Coronary artery (tissue), 2 donors: ENCODE results near the gene ORM1.

Source experiments
- DNase-seq: peaks from one replicate; pipeline ENCODE4 v3.0.0-alpha.2; 2017; ENCODE audit warnings: low spot score
- H3K27ac ChIP-seq, 2 donors: fragments of 200-600 bp; sonication (generic); one replicate each; pipeline ENCODE4 v1.5.1; 2016 to 2019
- H3K4me3 ChIP-seq: fragments of 200-600 bp; sonication (generic); 2 replicates; pipeline ENCODE4 v1.5.1; 2016; ENCODE audit warnings: mild to moderate bottlenecking, moderate library complexity
- TF ChIP-seq, protein P1 (sequence below): fragments of 200-600 bp; sonication (generic); IDR thresholded peaks from one replicate; pipeline ENCODE4 v1.5.1; 2019; ENCODE audit warnings: antibody characterized with exemption

ORM1 gene

GRCh38 chr9:114344188-114344566, 21.3 kb downstream of the ORM1 start:
- TF ChIP-seq, protein P1, sequence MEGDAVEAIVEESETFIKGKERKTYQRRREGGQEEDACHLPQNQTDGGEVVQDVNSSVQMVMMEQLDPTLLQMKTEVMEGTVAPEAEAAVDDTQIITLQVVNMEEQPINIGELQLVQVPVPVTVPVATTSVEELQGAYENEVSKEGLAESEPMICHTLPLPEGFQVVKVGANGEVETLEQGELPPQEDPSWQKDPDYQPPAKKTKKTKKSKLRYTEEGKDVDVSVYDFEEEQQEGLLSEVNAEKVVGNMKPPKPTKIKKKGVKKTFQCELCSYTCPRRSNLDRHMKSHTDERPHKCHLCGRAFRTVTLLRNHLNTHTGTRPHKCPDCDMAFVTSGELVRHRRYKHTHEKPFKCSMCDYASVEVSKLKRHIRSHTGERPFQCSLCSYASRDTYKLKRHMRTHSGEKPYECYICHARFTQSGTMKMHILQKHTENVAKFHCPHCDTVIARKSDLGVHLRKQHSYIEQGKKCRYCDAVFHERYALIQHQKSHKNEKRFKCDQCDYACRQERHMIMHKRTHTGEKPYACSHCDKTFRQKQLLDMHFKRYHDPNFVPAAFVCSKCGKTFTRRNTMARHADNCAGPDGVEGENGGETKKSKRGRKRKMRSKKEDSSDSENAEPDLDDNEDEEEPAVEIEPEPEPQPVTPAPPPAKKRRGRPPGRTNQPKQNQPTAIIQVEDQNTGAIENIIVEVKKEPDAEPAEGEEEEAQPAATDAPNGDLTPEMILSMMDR, result no peak
- Histone ChIP-seq H3K4me3 (no peak overlapping the region), H3K27ac (no peak overlapping the region)
- DNase-seq, result no peak

- Histone ChIP-seq H3K4me3 (no peak overlapping the region), H3K27ac (no peak overlapping the region)
- TF ChIP-seq, protein P1, result no peak
- no peak for DNase-seq
These were observed 21.8 kb downstream of the ORM1 start for GRCh38 chr9:114344692-114345091.

DNA sequence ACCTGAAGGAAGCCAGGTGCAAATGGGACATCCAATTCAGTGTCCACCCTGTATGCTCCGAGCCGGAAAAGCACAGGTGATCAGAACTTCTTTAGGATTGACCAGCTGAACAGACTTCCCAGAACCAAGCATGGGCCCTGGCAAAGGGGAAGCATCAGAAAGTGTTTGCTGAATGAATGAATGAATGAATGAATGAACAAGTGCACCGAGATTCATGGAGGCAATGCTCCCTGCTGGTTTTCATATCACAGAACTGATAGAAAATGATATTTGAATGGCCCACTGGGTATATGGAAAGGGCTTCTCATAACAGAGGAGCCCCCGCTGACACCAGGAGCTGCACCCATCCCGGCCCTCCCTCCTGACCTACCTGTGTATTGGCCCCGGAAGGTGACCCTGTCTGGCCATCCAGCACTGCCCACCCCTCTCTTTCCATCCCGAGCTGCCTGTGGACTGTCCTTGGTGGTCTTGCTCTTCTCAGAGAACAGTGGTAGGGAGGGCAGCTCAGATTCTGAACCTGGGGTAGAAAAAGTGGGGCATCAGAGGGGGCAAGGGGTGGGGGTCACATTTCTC, 22.7 kb downstream of the ORM1 start:
- H3K27ac ChIP-seq, result no peak overlapping the region
- no peak overlapping the region for H3K4me3 ChIP-seq
- TF ChIP-seq, protein P1, result no peak
- DNase-seq, result no peak

- Histone ChIP-seq H3K4me3 (no peak overlapping the region), H3K27ac (no peak overlapping the region)
- no peak for DNase-seq
- TF ChIP-seq, protein P1, result no peak
These were observed 23.2 kb downstream of the ORM1 start for GRCh38 chr9:114346146-114346545.

GRCh38 chr9:114347675-114348074, 24.8 kb downstream of the ORM1 start:
- no peak for DNase-seq
- no peak overlapping the region for H3K27ac ChIP-seq
- TF ChIP-seq, protein P1, result no peak
- no peak overlapping the region for H3K4me3 ChIP-seq

DNA sequence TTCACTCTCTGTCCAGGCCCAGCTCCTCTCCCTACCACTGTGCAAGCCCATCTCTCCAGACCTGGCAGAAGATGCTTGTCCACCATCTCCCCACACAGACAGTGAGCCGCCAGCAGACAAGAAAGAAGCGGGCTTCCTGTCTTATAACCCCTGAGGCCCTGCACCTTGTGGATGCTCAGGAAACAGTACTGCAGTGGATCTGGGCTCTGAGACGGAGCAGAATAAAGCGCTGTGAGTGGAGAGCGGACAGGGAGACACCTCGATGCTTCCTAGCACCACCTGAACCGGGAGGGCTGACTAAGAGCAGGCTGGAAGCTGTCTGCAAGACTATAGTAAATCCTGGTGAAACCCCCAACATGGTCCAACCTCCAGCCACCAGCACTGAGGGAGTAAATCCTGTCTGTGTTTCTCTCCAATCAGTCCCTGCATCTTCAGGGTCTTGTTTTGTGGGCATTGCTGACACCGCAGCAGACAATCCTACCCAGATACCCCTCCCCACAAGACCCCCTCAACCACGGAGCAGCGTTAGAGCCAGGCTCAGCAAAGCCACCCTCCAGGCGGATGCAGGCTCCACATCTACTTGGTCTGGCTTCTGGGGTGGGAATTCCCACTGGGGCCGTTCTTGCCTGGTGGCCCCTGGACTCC, 25.5 kb downstream of the ORM1 start:
- H3K27ac ChIP-seq, result peak overlapping the region; percentile 41 to 76
- no peak for DNase-seq
- TF ChIP-seq, protein P1, result no peak
- no peak overlapping the region for H3K4me3 ChIP-seq

DNA sequence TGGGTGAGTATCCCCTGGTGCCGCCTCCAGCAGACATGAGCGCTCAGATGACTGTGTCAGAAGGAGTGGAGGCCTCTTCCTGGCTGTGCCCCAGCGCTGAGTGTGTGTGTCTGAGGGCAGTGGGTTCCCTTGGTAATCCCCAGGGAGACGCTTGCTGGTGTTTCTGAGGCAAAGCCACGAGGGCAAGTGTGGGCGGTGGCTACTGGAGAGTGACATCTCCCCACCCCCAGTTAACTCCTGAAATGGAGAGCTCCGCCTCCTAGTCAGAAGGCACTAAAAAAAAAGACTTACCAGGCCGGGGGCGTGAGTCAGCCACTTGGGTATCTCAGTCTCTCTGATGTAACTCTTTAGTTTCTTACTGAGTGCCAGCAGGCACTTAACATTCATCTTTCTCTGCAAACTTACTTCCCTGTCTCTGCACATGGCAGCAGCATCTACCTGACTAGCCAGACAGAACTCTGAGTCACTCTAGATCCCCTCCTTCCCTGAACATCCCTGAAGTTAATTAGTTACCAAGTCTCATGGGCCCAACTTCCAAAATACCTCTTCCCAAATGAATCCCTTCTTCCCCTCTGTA, 26.1 kb downstream of the ORM1 start:
- Histone ChIP-seq H3K27ac (peak overlapping the region; percentile 41 to 76), H3K4me3 (no peak overlapping the region)
- TF ChIP-seq, protein P1, result no peak
- DNase-seq, result peak; percentile 90
